GM18526 (cell line): ENCODE measurements around the gene AGFG1.

Experiments
- POLR2A ChIP-seq: IDR thresholded peaks from 3 replicates; pipeline ENCODE4 v1.6.1; 2011; ENCODE audit not compliant: insufficient read length; ENCODE audit errors: extremely low read depth

AGFG1 gene

DNA sequence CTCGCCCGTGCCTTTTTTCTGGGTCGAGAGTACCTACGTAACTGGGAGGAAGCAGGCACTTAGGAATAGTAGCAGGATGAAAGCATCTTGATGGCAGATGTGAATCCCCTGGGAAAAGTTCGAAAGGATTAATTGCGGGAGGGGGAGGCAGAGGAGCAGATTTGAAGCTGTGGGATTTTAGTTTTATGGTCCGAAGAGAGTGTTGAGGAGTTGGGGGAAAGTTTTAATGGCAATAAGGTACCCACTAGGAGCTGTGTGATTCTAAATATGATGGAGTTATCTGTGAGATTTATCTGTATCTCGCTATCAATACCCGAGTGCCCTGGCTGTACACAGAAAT is 1.1 kb downstream of the AGFG1 start:
- TF ChIP-seq POLR2A, result no peak

DNA sequence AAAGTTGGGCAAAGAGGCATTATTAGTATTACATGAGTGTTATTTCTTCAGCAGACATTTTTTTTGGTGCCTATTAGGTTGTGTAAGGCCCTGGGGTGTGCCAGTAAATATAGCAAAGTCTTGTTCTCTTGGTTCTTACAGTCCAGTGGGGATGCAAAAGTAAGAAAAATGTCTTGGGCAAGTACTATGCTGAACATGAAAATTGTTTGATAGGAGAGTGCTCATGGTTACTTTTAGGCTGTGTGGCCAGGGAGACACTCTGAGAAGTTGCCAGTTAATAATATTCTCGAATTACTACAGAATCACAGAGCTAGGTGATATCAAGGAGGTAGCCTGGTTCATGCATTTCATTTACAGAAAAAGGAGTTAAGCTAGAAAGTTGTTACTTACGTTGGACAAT is 1.9 kb downstream of the AGFG1 start:
- no peak for TF ChIP-seq POLR2A

DNA sequence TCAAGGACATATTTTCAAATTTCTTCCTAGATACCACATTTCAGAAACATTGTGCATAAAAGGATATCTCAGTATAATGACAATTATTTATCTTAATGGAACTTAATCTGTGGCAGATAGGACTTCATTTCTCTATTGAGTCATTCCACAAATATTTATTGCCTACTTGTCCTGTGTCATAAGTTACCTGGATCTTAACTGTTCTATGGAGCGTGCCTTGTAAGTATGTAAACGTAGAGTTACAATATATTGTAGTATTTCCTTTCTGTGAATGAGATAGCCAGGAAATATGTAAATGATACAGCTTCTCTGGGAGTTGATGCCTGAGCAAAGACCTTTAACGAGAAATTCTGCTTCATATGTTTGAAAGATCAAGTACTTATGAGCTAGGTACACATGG is 2.5 kb downstream of the AGFG1 start:
- no peak for TF ChIP-seq POLR2A

DNA sequence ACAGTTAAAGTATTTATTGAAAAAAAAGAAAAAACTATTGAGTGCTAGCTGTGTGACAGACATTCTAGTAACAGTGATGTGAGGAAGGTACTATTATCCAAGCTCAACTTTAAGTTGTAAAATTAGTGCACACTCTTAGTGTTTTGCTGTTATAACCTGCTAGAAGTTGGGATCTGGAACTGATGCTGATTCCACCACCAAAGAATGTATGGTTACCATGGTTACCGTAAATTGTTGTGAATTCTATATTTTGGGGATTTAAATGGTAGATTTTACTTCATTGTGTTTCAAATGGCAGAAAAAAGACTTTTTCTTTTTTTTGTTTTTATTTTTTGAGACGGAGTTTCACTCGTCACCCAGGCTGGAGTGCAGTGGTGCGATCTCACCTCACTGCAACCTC is 5.3 kb downstream of the AGFG1 start:
- no peak for TF ChIP-seq POLR2A

GRCh38 chr2:227479865-227480475 is 8.0 kb downstream of the AGFG1 start:
- TF ChIP-seq POLR2A, result no peak

DNA sequence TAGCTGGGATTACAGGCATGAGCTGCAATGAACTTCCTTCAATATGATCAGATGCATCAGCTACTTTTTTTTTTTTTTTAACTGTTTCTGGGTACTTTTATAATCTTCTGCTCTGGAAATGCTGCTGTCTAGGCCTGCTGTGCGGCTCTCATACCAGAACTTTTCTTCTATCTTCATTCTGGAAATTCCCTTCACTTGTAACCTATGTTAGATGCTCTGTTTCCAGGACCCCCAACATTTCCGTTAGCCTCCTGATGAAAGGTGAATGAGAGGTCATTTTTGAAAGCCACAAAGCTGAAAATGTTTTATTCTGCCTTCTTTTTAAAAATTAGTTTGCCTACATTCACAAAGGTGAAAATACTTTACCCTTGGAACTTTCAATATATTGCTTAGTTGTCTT is 8.6 kb downstream of the AGFG1 start:
- TF ChIP-seq POLR2A, result no peak

DNA sequence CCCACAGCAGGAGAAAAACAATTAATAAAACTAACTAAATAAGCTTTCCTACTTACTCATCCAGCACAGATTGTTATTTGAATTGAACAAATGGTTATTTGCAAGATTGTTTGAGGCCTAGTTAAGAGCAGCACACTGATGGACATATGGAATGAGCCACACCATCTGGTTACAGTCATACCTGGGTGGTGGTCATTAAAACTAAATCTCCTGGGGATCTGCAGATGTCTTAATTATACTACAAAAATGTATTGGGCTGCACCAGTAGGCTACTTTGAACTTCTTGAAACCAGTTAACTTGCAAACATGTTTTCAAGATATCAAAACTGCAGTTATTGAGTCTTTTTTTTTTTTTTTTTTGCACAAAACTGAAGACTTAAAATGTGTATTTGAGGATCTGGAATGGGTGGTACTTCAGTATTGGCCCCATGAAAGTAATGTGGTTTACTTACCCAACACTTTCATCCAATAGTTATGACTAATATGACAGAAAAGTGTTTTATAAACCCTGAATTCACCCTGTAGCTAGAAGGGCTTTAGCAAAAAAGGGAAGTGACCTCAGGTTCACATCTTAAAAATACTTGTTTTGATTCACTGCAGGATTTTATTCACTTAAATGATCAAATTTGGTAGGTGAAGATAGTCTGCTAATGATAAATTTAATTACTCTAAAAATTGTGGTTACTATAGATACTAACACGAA is 10.8 kb downstream of the AGFG1 start:
- no peak for TF ChIP-seq POLR2A

DNA sequence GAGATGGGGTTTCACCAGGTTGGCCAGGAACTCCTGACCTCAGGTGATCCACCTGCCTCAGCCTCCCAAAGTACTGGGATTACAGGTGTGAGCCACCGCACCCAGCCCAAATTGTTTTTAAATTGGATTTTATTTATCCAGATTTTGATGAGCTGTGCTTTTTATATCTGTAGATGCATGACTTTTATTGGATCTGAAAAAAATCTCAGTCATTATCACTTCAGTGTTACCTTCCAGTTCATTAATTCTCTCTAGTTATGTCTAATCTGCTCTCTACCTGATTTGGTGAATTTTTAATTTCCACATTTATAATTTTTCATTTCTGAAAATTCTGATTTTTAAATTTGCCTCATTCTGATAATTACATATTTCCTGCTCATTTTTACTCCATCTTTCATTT is 13.5 kb downstream of the AGFG1 start:
- TF ChIP-seq POLR2A, result no peak

DNA sequence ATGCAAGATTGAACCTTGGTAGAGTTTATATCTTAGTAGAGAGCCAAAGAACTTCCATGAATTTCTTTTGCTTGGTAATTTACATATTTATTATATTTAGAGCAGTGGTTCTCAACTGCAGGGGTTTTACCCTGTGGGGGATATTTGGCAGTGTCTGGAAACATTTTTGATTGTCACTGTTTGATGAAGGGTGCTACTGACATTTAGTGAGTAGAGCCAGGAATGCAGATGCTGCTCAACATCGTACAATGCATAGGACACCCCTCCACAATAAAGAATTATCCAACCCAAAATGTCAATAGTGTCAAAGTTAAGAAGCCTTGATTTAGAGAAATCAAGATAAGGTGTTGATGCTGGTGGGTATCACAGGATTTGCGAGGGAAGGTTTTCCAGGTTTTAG is 14.7 kb downstream of the AGFG1 start:
- no peak for TF ChIP-seq POLR2A

DNA sequence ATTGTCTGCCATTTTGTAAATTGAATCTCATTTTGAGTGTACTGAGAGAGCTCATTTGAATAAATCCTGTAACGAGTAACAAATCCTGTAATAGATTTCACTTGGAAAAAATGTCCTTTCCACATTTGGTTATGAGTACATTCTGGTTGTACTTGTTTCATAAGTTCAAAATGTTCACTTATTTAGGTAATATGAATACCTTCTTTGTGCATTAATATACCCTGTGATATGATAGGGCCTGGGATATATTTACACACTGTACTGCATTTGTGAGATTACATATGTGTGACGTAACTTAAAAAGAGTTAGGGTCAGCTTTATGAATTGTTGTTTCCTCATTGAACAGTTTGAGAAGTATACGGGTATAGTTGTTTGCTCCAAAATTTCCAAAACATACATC is 16.1 kb downstream of the AGFG1 start:
- TF ChIP-seq POLR2A, result no peak

GRCh38 chr2:227491386-227491785 is 19.4 kb downstream of the AGFG1 start:
- TF ChIP-seq POLR2A, result no peak

GRCh38 chr2:227493524-227493923 is 21.6 kb downstream of the AGFG1 start:
- no peak for TF ChIP-seq POLR2A

- no peak for TF ChIP-seq POLR2A
These were observed 25.2 kb downstream of the AGFG1 start for GRCh38 chr2:227497158-227497557.

DNA sequence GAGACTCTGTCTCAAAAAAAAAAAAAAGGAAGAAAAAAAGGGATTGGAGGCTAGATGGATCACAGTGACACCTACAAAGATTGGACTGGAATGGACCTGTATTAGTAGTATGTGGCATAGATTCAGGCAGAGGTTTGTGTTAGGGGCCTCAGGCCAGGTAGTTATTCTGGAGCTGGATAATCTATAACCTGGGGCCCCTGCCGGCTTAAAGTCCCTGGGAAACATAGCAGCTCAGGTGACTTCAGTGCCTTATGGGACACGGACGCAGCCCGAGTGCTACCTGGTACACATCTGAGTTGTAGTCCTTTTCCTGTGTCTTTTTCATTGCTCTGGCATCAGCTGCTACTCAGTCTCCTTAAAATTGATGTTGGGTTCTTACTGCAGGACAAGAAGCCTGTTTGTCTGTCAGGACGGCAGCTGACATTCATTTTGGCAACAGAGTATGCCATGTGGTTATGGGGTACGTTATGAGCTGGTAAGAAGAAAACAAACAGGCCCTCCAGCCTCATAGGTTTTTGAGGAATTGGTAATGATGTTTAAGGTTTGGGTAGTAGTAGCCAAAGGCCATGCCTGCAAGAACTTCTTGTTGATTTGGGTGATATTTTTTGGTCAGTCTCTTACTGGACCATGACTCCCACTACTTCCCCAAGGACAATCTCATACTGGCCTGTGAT is 27.8 kb downstream of the AGFG1 start:
- no peak for TF ChIP-seq POLR2A

- no peak for TF ChIP-seq POLR2A
These were observed 28.3 kb downstream of the AGFG1 start for GRCh38 chr2:227500301-227500630.
